ENCODE results near the gene CGB5.

DNA sequence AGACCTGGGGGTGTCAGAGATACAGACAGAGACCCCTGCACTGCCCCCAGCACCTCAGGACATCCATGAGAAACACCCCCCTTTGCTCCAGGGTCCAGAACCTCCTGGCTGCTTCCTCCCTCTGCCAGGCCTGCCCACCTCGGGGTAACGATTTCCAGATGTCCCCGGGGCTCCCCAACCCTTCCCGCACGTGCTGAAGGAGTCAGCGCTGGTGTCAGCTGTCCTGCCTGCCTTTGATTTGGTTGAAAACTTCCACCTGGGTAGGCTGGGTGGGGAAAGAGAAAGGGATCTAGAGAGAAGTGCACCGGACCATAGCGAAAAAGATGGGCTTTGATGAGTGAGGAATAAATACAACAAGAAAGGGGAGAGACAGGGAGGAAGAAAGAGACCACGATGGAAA, 15.4 kb downstream of the CGB5 start:
- TF ChIP-seq, protein P1, sequence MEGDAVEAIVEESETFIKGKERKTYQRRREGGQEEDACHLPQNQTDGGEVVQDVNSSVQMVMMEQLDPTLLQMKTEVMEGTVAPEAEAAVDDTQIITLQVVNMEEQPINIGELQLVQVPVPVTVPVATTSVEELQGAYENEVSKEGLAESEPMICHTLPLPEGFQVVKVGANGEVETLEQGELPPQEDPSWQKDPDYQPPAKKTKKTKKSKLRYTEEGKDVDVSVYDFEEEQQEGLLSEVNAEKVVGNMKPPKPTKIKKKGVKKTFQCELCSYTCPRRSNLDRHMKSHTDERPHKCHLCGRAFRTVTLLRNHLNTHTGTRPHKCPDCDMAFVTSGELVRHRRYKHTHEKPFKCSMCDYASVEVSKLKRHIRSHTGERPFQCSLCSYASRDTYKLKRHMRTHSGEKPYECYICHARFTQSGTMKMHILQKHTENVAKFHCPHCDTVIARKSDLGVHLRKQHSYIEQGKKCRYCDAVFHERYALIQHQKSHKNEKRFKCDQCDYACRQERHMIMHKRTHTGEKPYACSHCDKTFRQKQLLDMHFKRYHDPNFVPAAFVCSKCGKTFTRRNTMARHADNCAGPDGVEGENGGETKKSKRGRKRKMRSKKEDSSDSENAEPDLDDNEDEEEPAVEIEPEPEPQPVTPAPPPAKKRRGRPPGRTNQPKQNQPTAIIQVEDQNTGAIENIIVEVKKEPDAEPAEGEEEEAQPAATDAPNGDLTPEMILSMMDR (IDR thresholded peaks at IDR 0.05), result no peak
- no peak for TF ChIP-seq POLR2A (IDR thresholded peaks at IDR 0.05)
